Transverse colon (tissue), 4 donors: ENCODE measurements around the gene AHSP. TPM values are rescaled to one million over a fixed set of nuclear protein-coding genes. Genes with fewer than 3 reads are reported as not detected.

Experiments used
- DNase-seq: peaks from one replicate; pipeline ENCODE4 v3.0.0-alpha.2; 2019
- H3K27ac ChIP-seq, 4 donors: fragments of 200-600 bp; sonication (generic); 2 replicates each; pipeline ENCODE4 v1.5.1; 2016 to 2018; ENCODE audit warnings: inconsistent platforms in 4 of 4
- H3K27me3 ChIP-seq: fragments of 200-600 bp; sonication (generic); 2 replicates; pipeline ENCODE4 v1.5.1; 2017; ENCODE audit warnings: inconsistent platforms
- H3K36me3 ChIP-seq, 4 donors: fragments of 200-600 bp; sonication (generic); 2 replicates each; pipeline ENCODE4 v1.5.1; 2017 to 2019; ENCODE audit warnings: inconsistent platforms in 4 of 4
- H3K4me1 ChIP-seq, 4 donors: fragments of 200-600 bp; sonication (generic); 2 replicates each; pipeline ENCODE4 v1.5.1; 2017 to 2020; ENCODE audit warnings: inconsistent platforms in 4 of 4
- H3K4me3 ChIP-seq, 4 donors: fragments of 200-600 bp; sonication (generic); 1 replicate in 1 of 4; 2 replicates in 3 of 4; pipeline versions ENCODE4 v1.5.1 to v1.6.1; 2017 to 2019; ENCODE audit warnings: inconsistent platforms in 4 of 4
- H3K9me3 ChIP-seq, 2 donors: fragments of 200-600 bp; sonication (generic); 2 replicates each; pipeline ENCODE4 v1.5.1; 2017 to 2019; ENCODE audit warnings: inconsistent platforms in 2 of 2
- EP300 ChIP-seq: sonication (generic); formaldehyde crosslinking; IDR thresholded peaks from one replicate; pipeline ENCODE4 v1.6.1; 2017; ENCODE audit warnings: antibody characterized with exemption, low read depth
- POLR2A ChIP-seq: fragments of 450-650 bp; IDR thresholded peaks from one replicate; pipeline ENCODE4 v1.6.1; 2016; ENCODE audit warnings: antibody characterized with exemption, mild to moderate bottlenecking, moderate library complexity
- POLR2AphosphoS5 ChIP-seq, 3 donors: sonication (generic); formaldehyde crosslinking; IDR thresholded peaks; one replicate each; pipeline ENCODE4 v1.6.1; 2016; ENCODE audit warnings: antibody characterized with exemption in 3 of 3
- WGBS, 2 donors: methylation state at CpG; one replicate each; pipeline ENCODE4 v1.1.5; 2018; ENCODE audit warnings: low coverage in 1 of 2; 5-methylcytosine and 5-hydroxymethylcytosine counted together
- in situ Hi-C, 4 donors: fragments of 200-750 bp; cut with MboI; loops; one replicate each; pipeline versions ENCODE4 v1.15.0 to v1.15.1; 2017; ENCODE audit warnings: low sequenced_read_pairs in 3 of 4, low pct_ligation_motif_present in 1 of 4, low pct_unique_long_range_greater_than_20kb in 1 of 4
- intact Hi-C: fragments of 100-400 bp; cut with DNase I; formaldehyde crosslinking; loops from one replicate; pipeline ENCODE4 v1.15.1; 2023; ENCODE audit warnings: low total_unique reads
- total RNA-seq, 4 donors: library from RNA; depleted of rRNA; stranded (reverse); fragments of >200 nt; gene quantifications; one replicate each; pipeline ENCODE4 v1.1.0, GENCODE V29; 2016
- TF ChIP-seq, protein P1 (sequence below), 5 experiments: fragments of 200-600 bp in 3 of 5; fragments of 450-650 bp in 2 of 5; sonication (generic) in 3 of 5; IDR thresholded peaks; 1 replicate in 2 of 5; 2 replicates in 3 of 5; pipeline ENCODE4 v1.5.1; 2016 to 2017; ENCODE audit warnings: antibody characterized with exemption in 5 of 5, inconsistent platforms in 3 of 5, mild to moderate bottlenecking in 2 of 5, moderate library complexity in 1 of 5

AHSP gene
- total RNA-seq, 4 donors from 2014 or later: not detected

DNA sequence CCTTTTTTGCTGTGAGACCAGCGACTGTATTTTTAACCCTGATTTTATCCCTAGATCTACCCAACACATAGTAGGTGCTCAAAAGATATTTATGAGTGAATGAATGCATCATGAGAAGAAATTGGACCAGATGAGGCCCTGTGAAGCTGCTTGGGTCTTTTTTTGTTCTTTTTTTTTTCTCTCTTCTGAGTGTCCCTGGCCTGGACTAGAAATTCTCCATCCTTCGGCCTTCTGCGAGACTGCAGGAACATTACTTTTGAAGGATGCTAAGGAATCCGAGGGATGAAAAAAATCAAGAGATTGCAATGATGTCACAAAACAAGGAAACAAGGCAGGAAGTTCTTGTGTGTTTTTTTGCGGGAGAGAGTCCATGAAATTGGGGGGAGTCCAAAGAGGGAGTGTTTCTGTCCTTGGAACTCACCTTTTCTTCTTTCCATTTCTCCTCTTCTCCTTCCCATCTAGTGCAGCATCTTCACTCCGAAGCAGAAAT, 18.9 kb upstream of the AHSP start:
- WGBS, 2 donors: 14 to 15% methylated on average over 6 of the region's 6 CpGs
- TF ChIP-seq POLR2A: no peak
- TF ChIP-seq, protein P1, sequence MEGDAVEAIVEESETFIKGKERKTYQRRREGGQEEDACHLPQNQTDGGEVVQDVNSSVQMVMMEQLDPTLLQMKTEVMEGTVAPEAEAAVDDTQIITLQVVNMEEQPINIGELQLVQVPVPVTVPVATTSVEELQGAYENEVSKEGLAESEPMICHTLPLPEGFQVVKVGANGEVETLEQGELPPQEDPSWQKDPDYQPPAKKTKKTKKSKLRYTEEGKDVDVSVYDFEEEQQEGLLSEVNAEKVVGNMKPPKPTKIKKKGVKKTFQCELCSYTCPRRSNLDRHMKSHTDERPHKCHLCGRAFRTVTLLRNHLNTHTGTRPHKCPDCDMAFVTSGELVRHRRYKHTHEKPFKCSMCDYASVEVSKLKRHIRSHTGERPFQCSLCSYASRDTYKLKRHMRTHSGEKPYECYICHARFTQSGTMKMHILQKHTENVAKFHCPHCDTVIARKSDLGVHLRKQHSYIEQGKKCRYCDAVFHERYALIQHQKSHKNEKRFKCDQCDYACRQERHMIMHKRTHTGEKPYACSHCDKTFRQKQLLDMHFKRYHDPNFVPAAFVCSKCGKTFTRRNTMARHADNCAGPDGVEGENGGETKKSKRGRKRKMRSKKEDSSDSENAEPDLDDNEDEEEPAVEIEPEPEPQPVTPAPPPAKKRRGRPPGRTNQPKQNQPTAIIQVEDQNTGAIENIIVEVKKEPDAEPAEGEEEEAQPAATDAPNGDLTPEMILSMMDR (IDR thresholded peaks at IDR 0.05): no peak
- no peak for TF ChIP-seq EP300
- no peak for TF ChIP-seq POLR2AphosphoS5 (IDR thresholded peaks at IDR 0.05)
- H3K27me3 ChIP-seq: no peaks in the 10 kb centered on the region
- DNase-seq: no peak
- H3K4me1 ChIP-seq: peaks cover 17 to 36% (median 23%) of the 10 kb centered on the region in 4 donors
- in situ Hi-C loops: no loop called here
- peak overlapping the region; percentile 85 to 93 (median 89) for H3K4me3 ChIP-seq
- peak overlapping the region; percentile 93 to 95 (median 94) for H3K27ac ChIP-seq
- no peaks in the 10 kb centered on the region for H3K36me3 ChIP-seq
- H3K9me3 ChIP-seq: no peaks in the 10 kb centered on the region
- intact Hi-C loops: no loop called here

DNA sequence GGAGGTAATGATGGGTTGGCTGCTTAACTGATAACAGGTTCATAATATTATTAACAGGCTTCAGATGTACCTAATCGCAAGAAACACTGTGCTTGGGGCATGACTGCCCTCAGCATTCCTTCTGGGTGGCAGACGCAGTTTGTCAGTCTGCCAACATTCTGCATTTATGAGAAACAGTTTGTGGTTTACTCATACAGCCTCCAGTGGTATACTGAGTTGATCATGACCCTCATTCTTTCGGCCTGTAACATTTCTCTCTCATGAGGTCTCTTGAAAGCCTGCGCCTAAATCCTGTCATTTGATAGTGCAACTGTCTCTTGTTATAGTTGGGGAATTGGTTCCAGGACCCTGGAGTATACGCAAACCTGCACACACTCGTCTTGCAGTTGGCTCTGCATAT, 14.6 kb upstream of the AHSP start:
- 68 to 90% methylated on average over 5 to 6 of the region's 6 CpGs for WGBS, 2 donors
- Histone ChIP-seq H3K27ac (no peak overlapping the region), H3K36me3 (no peaks in the 10 kb centered on the region), H3K4me1 (peaks cover 7 to 14% (median 10%) of the 10 kb centered on the region in 4 donors), H3K4me3 (no peak overlapping the region), H3K27me3 (no peaks in the 10 kb centered on the region), H3K9me3 (no peaks in the 10 kb centered on the region)
- TF ChIP-seq POLR2AphosphoS5 (IDR thresholded peaks at IDR 0.05): no peak
- in situ Hi-C loops: loop anchor here in 1 of 4 donors (10.0 kb wide), 1 partner anchor 182 kb away; no protein-coding TSS in a partner anchor
- DNase-seq: no peak
- intact Hi-C loops: no loop called here

DNA sequence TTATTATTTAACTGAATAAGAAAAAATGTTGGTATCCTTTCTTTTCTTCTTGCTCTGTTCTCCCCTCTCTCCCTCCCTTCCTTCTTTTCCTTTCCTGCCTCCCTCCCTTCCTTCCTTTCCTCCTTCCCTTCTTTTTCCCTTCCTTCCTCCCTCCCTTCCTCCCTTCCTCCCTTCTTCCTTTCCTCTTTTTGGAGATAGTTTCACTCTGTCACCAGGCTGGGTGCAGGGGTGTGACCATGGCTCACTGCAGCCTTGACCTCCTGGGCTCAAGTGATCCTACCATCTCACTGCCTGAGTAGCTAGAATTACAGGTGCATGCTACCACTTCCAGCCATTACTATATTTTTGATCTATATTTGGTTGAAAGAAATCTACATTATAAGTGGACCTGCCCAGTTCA, 13.8 kb upstream of the AHSP start:
- Histone ChIP-seq H3K27ac (no peak overlapping the region), H3K36me3 (no peaks in the 10 kb centered on the region), H3K4me3 (no peak overlapping the region), H3K27me3 (no peaks in the 10 kb centered on the region), H3K4me1 (peaks cover 7 to 12% (median 9%) of the 10 kb centered on the region in 4 donors), H3K9me3 (no peaks in the 10 kb centered on the region)
- intact Hi-C loops (no loop called here), in situ Hi-C loops (loop anchor here in 1 of 4 donors (10.0 kb wide), 1 partner anchor 181 kb away; no protein-coding TSS in a partner anchor)
- no peak for DNase-seq
- no peak for TF ChIP-seq POLR2A
- TF ChIP-seq POLR2AphosphoS5 (IDR thresholded peaks at IDR 0.05): no peak
- TF ChIP-seq, protein P1 (IDR thresholded peaks at IDR 0.05): no peak
- no peak for TF ChIP-seq EP300

DNA sequence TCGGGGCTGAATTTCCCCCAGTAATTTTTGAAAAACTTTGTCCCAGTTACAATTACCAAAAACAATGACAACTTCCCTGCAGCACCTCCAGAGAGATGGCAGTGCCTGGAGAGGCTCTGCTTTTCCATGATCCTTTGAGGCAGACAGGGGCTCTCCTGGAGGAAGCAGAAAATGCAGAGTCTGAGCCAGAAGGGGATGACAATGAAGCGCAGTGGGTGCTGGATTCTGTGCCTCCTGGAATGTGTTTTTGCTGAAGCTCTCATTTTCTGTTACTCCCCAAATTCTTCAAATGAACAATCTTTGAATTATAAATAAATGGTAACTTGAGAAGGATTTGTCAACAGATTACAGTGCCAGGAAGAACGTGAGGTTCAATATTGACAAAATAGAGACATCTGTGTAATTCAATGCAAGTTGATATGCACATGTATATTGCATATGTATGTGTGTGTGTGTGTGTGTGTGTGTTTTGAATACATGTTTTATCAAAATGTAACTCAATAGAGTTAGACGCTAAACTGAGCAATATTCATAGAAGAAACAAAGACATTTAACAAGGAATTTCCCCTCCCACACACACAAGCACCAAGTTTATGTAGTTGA, 9.8 kb upstream of the AHSP start:
- in situ Hi-C loops (loop anchor here in 1 of 4 donors (10.0 kb wide), 1 partner anchor 177 kb away; no protein-coding TSS in a partner anchor), intact Hi-C loops (no loop called here)
- no peak overlapping the region for H3K4me3 ChIP-seq
- no peak for TF ChIP-seq EP300
- no peak for TF ChIP-seq POLR2AphosphoS5 (IDR thresholded peaks at IDR 0.05)
- TF ChIP-seq POLR2A: no peak
- TF ChIP-seq, protein P1 (IDR thresholded peaks at IDR 0.05): no peak
- no peaks in the 10 kb centered on the region for H3K36me3 ChIP-seq
- WGBS, 2 donors: 59 to 69% methylated on average over 3 to 4 of the region's 4 CpGs
- H3K27ac ChIP-seq: no peak overlapping the region
- no peaks in the 10 kb centered on the region for H3K4me1 ChIP-seq
- H3K27me3 ChIP-seq: no peaks in the 10 kb centered on the region
- no peak for DNase-seq
- H3K9me3 ChIP-seq: no peaks in the 10 kb centered on the region
